Loucy (cell line): ENCODE data around the gene ADGRG1.

Experiments used
- H2AFZ ChIP-seq: fragments of 200-600 bp; sonication (generic); 2 replicates; pipeline ENCODE4 v1.6.0; 2016; ENCODE audit warnings: antibody characterized with exemption, mild to moderate bottlenecking, low read length, moderate library complexity
- H3F3A ChIP-seq: fragments of 200-600 bp; 2 replicates; pipeline ENCODE4 v1.6.0; 2016; ENCODE audit warnings: antibody characterized with exemption, low read depth, mild to moderate bottlenecking
- H3K27me3 ChIP-seq: fragments of 200-600 bp; sonication (generic); 2 replicates; pipeline ENCODE4 v1.6.1; 2014; ENCODE audit warnings: low read length, mild to moderate bottlenecking; ENCODE audit not compliant: insufficient read depth, poor library complexity, severe bottlenecking
- H3K36me3 ChIP-seq: fragments of 200-600 bp; sonication (generic); 2 replicates; pipeline ENCODE4 v1.6.1; 2016; ENCODE audit warnings: low read length; ENCODE audit not compliant: insufficient read depth
- H3K4me1 ChIP-seq: fragments of 200-600 bp; sonication (generic); 2 replicates; pipeline ENCODE4 v1.5.1; 2014; ENCODE audit warnings: low read length, mild to moderate bottlenecking; ENCODE audit not compliant: insufficient read depth, poor library complexity, severe bottlenecking
- H3K4me2 ChIP-seq: fragments of 200-600 bp; sonication (generic); 2 replicates; pipeline ENCODE4 v1.6.0; 2014; ENCODE audit warnings: antibody characterized with exemption, low read length, low read depth, mild to moderate bottlenecking; ENCODE audit not compliant: poor library complexity, severe bottlenecking
- H3K4me3 ChIP-seq: fragments of 200-600 bp; sonication (generic); 2 replicates; pipeline ENCODE4 v1.5.1; 2014; ENCODE audit warnings: low read length, mild to moderate bottlenecking, mixed read lengths; ENCODE audit not compliant: poor library complexity, severe bottlenecking
- H3K79me2 ChIP-seq: fragments of 200-600 bp; sonication (generic); 2 replicates; pipeline ENCODE4 v1.6.1; 2014; ENCODE audit warnings: low read length; ENCODE audit not compliant: insufficient read depth
- H3K9ac ChIP-seq: fragments of 200-600 bp; sonication (generic); 2 replicates; pipeline ENCODE4 v1.6.0; 2014; ENCODE audit warnings: mild to moderate bottlenecking, low read depth, low read length, moderate library complexity; ENCODE audit not compliant: poor library complexity, severe bottlenecking
- H3K9me2 ChIP-seq: fragments of 200-600 bp; sonication (generic); replicated peaks from 2 replicates; pipeline ENCODE4 v1.6.1; 2016; ENCODE audit warnings: low read depth, low read length, mixed read lengths
- H3K9me3 ChIP-seq: fragments of 200-600 bp; sonication (generic); 2 replicates; pipeline ENCODE4 v1.6.1; 2014; ENCODE audit warnings: mild to moderate bottlenecking, antibody characterized with exemption, low read length, low read depth; ENCODE audit not compliant: insufficient read depth
- H4K20me1 ChIP-seq: fragments of 200-600 bp; sonication (generic); 2 replicates; pipeline ENCODE4 v1.6.0; 2014; ENCODE audit warnings: antibody characterized with exemption, low read length, mild to moderate bottlenecking; ENCODE audit not compliant: insufficient read depth, poor library complexity, severe bottlenecking
- CTCF ChIP-seq: fragments of 200-600 bp; sonication (generic); conservative IDR thresholded peaks from 2 replicates; pipeline ENCODE4 v1.5.1; 2014; ENCODE audit warnings: mild to moderate bottlenecking, antibody characterized with exemption, low read length
- EZH2phosphoT487 ChIP-seq: fragments of 200-600 bp; IDR thresholded peaks from 2 replicates; pipeline ENCODE4 v1.6.1; 2018; ENCODE audit warnings: antibody characterized with exemption, mild to moderate bottlenecking, moderate library complexity, borderline replicate concordance

Gene ADGRG1

GRCh38 chr16:57628783-57629293, 408 bp downstream of the ADGRG1 start:
- no peaks in the 10 kb centered on the region for H3K4me1 ChIP-seq

GRCh38 chr16:57629516-57630406, 1.3 kb downstream of the ADGRG1 start:
- no peak overlapping the region for H3K9ac ChIP-seq
- no peaks in the 10 kb centered on the region for H3K36me3 ChIP-seq
- no peak overlapping the region for H3K4me3 ChIP-seq
- no peaks in the 10 kb centered on the region for H3K9me2 ChIP-seq
- no peaks in the 10 kb centered on the region for H3K79me2 ChIP-seq
- H3K27me3 ChIP-seq: no peaks in the 10 kb centered on the region
- H2AFZ ChIP-seq: no peak overlapping the region
- no peaks in the 10 kb centered on the region for H3K4me1 ChIP-seq
- no peaks in the 10 kb centered on the region for H4K20me1 ChIP-seq
- no peaks in the 10 kb centered on the region for H3K9me3 ChIP-seq
- H3K4me2 ChIP-seq: no peak overlapping the region
- TF ChIP-seq EZH2phosphoT487 (no peak), CTCF (no peak)
- no peaks in the 10 kb centered on the region for H3F3A ChIP-seq

More at GRCh38 chr16:57628783-57629293, 408 bp downstream of the ADGRG1 start:
- no peaks in the 10 kb centered on the region for H3K36me3 ChIP-seq
- no peaks in the 10 kb centered on the region for H3K9me2 ChIP-seq
- no peaks in the 10 kb centered on the region for H3K9me3 ChIP-seq
- H3K4me2 ChIP-seq: no peak overlapping the region
- no peaks in the 10 kb centered on the region for H3F3A ChIP-seq
- no peaks in the 10 kb centered on the region for H4K20me1 ChIP-seq
- no peak overlapping the region for H3K4me3 ChIP-seq
- no peaks in the 10 kb centered on the region for H3K79me2 ChIP-seq
- H3K9ac ChIP-seq: no peak overlapping the region
- TF ChIP-seq EZH2phosphoT487 (no peak), CTCF (no peak)
- H3K27me3 ChIP-seq: no peaks in the 10 kb centered on the region
- no peak overlapping the region for H2AFZ ChIP-seq

- Histone ChIP-seq H3K9me3 (no peaks in the 10 kb centered on the region), H2AFZ (no peak overlapping the region), H3K4me1 (no peaks in the 10 kb centered on the region), H3K4me2 (no peak overlapping the region), H3K79me2 (no peaks in the 10 kb centered on the region), H3K9ac (no peak overlapping the region), H3K4me3 (no peak overlapping the region), H3F3A (no peaks in the 10 kb centered on the region), H3K36me3 (no peaks in the 10 kb centered on the region), H3K27me3 (no peaks in the 10 kb centered on the region), H4K20me1 (no peaks in the 10 kb centered on the region), H3K9me2 (no peaks in the 10 kb centered on the region)
- TF ChIP-seq EZH2phosphoT487: no peak
- no peak for TF ChIP-seq CTCF
These were observed 2.0 kb downstream of the ADGRG1 start for GRCh38 chr16:57630407-57630797.
